SU-DHL-6 (cell line): ENCODE measurements around the gene PLEKHA6.

Source experiments
- EZH2phosphoT487 ChIP-seq: fragments of 200-600 bp; sonication (generic), shearing (Covaris generic); conservative IDR thresholded peaks from 2 replicates; pipeline ENCODE4 v1.6.1; 2018; ENCODE audit warnings: mild to moderate bottlenecking, antibody characterized with exemption, low read length, moderate library complexity, mixed read lengths
- TF ChIP-seq, protein P1 (sequence below): fragments of 200-600 bp; sonication (generic); IDR thresholded peaks from one replicate; pipeline ENCODE4 v1.5.1; 2017; ENCODE audit warnings: antibody characterized with exemption, mild to moderate bottlenecking, low read length, moderate library complexity; ENCODE audit not compliant: insufficient read depth, poor library complexity, severe bottlenecking

DNA sequence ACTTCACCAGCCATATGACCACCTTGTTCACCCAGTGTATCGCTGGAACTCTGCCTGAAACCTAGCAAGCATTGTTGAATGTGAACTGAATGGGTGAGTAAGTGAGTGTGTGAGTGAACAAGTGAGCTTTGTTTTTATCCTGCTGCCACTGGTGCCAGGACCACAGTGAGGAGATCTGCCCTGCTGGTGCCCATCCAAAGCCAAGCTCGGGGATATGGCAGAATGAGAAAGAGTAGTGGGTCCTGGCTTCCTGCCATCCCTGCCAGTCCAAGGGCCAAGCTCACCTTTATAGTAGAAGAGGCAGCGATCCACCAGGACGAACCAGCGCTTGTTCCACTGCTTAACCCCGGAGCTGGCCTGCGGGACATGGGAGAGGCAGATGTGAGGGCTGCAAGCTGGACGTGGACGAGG, 92.5 kb downstream of the PLEKHA6 start:
- TF ChIP-seq, protein P1, sequence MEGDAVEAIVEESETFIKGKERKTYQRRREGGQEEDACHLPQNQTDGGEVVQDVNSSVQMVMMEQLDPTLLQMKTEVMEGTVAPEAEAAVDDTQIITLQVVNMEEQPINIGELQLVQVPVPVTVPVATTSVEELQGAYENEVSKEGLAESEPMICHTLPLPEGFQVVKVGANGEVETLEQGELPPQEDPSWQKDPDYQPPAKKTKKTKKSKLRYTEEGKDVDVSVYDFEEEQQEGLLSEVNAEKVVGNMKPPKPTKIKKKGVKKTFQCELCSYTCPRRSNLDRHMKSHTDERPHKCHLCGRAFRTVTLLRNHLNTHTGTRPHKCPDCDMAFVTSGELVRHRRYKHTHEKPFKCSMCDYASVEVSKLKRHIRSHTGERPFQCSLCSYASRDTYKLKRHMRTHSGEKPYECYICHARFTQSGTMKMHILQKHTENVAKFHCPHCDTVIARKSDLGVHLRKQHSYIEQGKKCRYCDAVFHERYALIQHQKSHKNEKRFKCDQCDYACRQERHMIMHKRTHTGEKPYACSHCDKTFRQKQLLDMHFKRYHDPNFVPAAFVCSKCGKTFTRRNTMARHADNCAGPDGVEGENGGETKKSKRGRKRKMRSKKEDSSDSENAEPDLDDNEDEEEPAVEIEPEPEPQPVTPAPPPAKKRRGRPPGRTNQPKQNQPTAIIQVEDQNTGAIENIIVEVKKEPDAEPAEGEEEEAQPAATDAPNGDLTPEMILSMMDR: no peak
- no peak for TF ChIP-seq EZH2phosphoT487
